Pons (tissue), 1 donor: ENCODE results near the gene LBHD2.
A peak's percentile ranks its signal among the peaks of the same experiment; 100 is the strongest.

Experiments
- DNase-seq: peaks from one replicate; pipeline ENCODE4 v3.0.0-alpha.2; 2016; ENCODE audit warnings: low spot score

The LBHD2 gene

DNA sequence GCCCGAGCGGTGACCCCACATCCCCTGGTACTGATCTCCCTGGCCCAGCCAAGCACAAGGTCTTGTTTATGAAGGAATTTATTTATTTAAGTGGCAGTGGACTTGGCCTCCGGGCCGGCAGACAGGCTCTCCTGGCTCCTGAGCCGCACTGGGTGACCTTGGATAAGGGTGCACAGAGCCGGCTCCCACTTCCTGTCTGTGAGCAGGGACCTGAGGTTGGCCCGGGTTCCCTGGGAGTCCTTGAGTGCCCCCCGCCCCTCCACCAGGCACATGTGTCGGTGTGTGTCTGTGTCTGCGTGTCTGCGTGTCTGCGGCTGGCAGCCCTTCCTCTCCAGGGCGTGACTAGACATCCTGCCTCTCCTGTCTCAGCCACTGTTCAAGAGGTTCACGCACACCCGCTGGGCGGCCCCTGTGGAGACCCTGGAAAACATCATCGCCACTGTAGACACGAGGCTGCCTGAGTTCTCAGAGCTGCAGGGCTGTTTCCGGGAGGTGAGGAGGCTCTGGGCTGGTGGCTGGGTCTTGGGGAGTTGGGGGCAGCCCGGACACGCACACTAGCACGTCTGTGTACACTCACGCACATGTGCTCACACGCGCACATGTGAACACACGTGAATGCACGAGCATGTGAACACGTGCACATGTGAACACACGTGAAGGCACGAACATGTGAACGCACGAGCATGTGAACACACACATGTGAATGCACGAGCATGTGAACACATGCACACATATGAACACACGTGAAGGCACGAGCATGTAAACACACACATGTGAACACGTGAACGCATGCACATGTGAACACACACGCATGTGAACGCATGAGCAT lies 48.6 kb downstream of the LBHD2 start:
- no peak for DNase-seq

- no peak for DNase-seq
Measured at GRCh38 chr14:103133210-103134140, 49.5 kb downstream of the LBHD2 start.

- DNase-seq = no peak
Measured at GRCh38 chr14:103134405-103134804, 50.4 kb downstream of the LBHD2 start.

- DNase-seq = no peak
Measured at GRCh38 chr14:103134919-103135318, 50.9 kb downstream of the LBHD2 start.

- no peak for DNase-seq
Measured at GRCh38 chr14:103135333-103136260, 51.6 kb downstream of the LBHD2 start.

DNA sequence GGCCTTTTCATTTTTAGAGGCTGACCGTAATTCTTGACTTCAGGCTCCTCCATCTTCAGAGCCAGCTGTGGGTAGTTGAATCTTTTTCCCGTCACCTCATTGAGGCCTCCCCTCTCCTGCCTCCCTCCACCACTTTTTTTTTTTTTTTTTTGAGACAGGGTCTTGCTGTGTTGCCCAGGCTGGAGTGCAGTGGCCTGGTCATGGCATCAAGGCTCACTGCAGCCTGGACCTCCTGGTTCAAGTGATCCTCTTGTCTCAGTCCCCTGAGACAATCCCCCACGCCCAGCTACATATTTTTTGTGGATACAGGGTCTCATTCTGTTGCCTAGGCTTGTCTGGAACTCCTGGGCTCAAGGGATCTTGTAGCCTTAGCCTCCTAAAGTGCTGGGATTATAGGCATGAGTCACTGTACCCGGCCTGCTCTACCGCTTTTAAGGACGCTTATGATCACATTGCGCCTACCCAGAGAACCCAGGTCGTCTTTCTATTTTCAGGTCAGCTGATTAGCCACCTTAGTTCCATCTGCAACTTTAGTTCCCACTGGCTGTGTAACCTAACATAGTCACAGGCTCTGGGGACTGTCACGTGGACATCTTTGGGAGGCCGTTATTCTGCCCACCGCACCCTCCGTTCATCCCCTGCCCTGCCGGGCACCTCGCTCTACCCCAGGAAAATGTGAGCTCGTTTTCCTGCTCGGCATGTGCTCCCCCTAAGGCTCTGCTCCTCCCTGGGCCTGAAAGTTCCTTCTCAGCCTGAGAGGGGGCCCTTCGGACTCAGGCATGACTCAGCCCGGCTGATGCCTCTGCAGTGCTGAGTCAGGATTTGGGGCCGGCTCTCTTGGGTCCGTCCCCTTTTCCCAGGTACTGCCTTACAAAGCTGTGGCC lies 52.6 kb downstream of the LBHD2 start:
- DNase-seq = peak; percentile 20

DNA sequence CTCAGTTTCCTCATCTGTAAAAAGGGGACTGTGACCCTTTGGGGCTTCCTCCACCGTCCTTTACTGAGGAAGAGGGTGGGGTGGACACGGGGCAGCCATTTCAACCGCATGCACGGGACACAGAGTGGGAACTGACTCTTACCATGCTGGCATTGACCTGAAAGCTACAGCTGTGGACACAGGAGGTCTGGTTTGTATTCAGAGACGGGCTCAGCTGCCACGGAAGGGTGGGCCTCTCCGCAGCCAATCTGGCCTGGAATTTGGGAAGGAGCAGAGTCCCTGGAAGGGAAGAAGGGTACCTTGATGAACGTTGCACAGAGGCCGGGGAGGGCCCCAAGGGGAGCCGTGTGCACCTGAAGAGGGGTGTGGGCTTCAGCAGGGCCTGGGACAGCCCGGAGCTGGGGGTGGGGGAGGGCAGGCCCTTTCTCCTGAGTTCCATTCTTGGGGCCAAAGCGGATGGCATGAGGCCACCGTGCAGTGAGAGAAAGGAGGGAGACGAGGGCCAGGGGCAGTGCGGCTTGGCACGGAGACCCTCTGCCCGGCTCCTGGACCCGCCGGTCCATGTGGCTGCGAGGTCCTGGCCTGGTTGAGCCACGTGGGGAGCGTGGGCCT lies 53.8 kb downstream of the LBHD2 start:
- DNase-seq = no peak

GRCh38 chr14:103138301-103139131 lies 54.5 kb downstream of the LBHD2 start:
- DNase-seq = no peak

DNA sequence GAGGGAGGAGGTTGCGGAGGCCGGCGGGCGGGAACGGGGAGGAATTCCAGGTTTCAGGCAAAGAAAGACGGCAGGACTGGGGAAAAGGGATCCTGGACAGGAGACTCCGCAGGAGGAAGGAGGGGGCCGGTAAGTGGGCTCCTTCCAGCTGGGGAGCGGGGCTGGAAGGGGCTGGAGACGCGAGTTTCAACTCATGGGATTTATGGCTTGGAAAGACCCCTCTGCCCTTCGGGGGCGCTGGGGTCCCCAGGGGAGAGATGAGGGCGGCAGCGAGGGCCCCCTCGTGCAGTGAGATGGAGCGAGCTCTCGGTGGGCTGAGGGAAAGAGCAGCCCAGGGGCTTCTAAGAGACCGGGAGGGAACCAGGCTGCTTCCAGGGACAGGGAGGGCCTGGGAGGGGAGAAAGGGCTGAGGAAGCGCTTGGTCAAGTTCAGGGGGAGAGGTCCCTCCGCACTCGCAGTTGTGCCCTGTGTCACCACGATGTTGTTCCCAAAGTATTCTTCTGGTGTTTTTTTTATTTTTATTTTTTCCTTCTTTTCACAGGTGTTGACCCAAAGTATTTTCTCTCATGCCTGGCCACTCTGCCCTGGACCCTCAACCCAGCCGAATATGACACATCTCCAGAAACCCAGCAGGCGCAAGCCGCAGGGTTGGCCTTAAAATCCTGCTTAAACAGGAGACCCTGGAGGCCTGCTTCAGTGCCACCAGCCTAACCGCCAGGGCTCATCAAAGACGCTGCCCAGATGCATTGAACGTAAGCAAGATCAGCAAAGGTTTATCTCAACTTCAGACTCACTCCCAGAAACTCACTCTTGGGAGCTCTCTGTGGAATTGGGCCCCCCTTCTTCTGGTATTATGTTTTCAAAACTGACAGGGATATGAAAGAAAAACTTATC lies 55.4 kb downstream of the LBHD2 start:
- DNase-seq = no peak
